ENCODE results near the gene ZNF746. TPM values are rescaled to one million over a fixed set of nuclear protein-coding genes. Genes with fewer than 3 reads are reported as not detected.

The ZNF746 gene
- total RNA-seq, 1 donor, result 13.2 TPM

DNA sequence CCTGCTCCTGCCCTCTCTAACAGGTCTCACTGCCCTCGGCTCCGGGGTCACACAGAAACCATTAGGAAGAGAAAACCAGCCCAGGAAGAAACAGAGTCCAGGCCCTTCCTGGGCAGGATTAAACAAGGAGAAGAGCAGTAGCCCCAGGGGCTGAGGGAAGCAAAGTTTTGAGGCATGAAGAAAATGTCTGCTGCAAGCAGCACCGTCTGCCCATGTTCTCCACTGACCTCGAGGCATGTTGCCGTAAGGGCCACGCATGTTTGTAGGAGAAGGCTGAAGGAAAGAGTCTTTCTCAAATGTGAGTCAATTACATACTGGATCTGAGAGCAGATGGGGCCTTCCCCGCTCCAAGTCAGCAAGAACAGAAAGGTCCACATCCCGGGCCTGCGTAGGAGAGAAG is 4.2 kb downstream of the ZNF746 start:
- H3K4me3 ChIP-seq (ENCODE audit: low read depth, low read length), result no peak overlapping the region
- DNase-seq (ENCODE audit: low read depth), result no peak
- TF ChIP-seq, protein P1, sequence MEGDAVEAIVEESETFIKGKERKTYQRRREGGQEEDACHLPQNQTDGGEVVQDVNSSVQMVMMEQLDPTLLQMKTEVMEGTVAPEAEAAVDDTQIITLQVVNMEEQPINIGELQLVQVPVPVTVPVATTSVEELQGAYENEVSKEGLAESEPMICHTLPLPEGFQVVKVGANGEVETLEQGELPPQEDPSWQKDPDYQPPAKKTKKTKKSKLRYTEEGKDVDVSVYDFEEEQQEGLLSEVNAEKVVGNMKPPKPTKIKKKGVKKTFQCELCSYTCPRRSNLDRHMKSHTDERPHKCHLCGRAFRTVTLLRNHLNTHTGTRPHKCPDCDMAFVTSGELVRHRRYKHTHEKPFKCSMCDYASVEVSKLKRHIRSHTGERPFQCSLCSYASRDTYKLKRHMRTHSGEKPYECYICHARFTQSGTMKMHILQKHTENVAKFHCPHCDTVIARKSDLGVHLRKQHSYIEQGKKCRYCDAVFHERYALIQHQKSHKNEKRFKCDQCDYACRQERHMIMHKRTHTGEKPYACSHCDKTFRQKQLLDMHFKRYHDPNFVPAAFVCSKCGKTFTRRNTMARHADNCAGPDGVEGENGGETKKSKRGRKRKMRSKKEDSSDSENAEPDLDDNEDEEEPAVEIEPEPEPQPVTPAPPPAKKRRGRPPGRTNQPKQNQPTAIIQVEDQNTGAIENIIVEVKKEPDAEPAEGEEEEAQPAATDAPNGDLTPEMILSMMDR (IDR thresholded peaks at IDR 0.05; ENCODE audit: insufficient read depth, low read length), result no peak

DNA sequence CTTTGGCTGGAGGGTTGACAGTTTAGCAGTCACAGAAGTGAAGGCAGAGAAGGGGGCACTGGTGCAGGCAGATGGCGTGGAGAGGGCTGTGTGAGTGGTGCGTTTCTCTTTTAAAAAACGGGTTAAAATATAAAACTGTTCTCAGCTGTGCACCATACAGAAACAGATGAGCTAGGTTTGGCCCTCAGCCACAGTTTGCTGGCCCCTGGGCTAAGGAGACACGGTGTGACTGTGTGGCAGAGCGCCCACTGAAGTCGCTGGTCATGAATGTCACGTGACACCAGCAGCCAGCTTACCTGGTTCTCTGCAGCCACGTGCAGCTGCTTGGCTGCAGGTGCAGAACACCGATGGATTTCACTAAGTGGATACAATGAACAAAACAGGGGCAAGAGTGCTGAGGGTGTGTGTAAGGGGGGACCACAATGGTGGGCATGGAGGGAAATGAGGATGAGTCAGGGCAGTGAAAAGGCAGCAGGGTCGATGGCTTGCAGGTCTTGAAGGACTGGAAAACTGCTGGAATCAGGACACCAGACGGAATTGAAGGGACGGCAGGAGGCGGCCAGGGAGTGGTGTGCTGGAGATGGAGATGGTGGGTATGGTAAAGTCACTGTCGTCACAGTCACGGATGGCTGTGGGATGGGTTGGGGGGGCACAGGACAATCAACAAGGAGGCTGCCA is 7.4 kb downstream of the ZNF746 start:
- no peak for DNase-seq (ENCODE audit: low read depth)

DNA sequence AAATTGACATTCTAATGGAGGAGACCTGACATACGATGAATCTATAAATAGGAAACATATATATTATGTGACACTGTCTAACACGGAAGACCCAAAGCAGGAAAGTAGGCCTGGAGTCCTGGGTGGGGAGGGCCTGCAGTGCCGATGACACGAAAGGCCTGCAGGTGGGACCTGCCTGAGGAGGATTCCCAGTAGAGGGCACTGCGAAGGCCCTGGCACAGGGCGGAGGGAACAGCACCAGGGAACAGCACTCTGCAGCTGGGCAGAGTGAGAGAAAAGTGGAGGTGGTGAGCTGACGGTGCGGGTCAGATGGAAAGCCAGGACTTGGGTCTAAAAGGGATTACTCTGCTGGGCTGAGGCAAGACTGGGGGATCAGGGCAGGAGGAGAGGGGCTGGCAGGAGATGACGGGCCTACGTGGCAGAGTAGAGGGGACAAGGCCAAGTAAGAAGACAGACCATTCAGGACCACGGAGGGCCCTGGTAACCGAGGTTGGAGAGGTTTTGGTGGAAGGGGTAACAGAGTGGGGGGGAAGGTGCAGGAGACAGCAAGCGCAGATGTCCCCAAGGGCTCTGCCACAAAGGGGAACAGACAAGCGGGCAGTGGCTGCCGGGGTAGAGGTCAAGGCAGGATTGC is 8.1 kb downstream of the ZNF746 start:
- H3K4me3 ChIP-seq (ENCODE audit: low read depth, low read length), result no peak overlapping the region
- DNase-seq (ENCODE audit: low read depth), result no peak

More for the DNA sequence above, 7.4 kb downstream of the ZNF746 start:
- TF ChIP-seq, protein P1 (IDR thresholded peaks at IDR 0.05; ENCODE audit: insufficient read depth, low read length), result no peak
- no peak overlapping the region for H3K4me3 ChIP-seq (ENCODE audit: low read depth, low read length)

DNA sequence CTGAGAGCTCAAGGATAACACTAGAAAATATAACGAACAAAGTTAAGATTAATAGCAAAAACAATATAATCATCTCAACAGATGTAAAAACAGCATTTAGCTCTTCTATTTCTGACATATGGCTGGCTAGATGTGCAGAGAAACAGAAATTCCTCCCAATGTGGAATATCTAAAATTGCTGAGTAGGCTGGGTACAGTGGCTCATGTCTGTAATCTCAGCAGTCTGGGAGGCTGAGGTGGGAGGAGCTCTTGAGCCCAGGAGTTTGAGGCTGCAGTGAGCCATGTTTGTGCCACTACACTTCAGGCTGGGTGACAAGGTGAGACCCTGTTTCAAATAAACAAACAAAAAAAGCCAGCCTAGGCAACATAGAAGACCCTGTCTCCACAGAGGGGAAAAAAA is 18.0 kb downstream of the ZNF746 start:
- no peak overlapping the region for H3K4me3 ChIP-seq (ENCODE audit: low read depth, low read length)
- TF ChIP-seq, protein P1 (IDR thresholded peaks at IDR 0.05; ENCODE audit: insufficient read depth, low read length), result no peak
- no peak for DNase-seq (ENCODE audit: low read depth)

More for the DNA sequence above, 8.1 kb downstream of the ZNF746 start:
- TF ChIP-seq, protein P1 (IDR thresholded peaks at IDR 0.05; ENCODE audit: insufficient read depth, low read length), result no peak

DNA sequence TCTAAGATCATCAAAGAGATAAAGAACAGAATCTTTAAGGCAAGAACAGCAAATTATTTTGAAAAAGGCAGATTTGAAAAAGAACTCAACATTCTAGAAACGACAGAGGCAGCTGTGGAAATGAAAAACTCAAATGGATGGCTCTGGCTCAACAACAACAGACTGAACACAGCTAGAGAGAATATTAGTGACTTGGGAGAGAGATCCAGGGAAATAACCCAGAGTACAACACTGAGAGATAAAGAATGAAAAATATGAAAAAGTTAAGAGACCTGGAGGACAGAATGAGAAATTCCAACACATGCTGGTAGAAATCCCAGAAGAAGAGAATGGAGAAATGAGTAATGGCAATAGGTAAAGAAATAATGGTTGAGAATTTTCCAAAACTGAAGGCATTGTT is 18.9 kb downstream of the ZNF746 start:
- no peak for DNase-seq (ENCODE audit: low read depth)
- H3K4me3 ChIP-seq (ENCODE audit: low read depth, low read length), result no peak overlapping the region
- TF ChIP-seq, protein P1 (IDR thresholded peaks at IDR 0.05; ENCODE audit: insufficient read depth, low read length), result no peak

DNA sequence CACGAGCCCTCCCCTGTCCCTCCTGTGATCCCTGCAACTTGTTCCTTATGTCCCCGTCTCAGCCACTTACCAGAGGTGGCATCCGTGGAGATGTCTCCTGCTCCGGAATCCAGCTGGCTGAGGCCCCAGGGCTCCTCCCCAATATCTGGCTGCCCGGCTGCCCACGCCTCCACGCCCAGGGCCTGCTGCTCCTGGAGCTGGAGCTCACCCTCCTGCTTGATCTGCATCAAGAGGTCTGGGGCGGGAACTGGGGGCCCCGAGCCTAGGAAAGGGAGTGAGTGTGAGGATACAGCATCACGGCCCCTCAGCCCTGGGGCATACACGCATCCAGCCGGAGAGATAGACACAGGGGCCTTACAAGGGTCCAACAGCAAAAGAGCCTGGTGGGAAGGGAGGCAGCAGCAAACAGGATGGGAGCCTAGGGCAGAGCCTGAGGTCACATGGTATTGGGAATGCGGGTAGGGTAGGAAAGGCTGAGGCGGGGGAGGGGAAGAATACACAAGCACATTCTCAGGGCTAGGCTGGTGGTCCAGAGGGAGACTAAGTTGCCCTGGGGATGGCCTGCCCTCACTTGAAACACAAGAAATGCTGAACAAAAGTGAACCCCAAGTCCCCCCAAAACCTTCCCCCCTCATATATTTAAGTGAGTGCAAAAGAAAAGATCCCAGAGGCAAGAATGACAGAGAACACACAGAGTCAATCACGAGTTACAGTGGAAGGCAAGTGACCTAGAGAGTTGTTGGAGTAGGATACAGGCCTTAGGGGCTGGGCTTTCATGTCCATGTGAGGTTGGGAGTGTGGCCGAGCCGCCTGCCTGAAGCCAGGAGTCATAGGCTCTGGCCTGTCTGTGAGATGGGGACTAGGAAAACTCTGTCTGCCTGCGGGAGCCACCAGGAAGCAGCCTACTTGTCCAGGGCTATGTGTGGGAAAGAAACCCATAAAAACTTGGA is 19.8 kb downstream of the ZNF746 start:
- DNase-seq (ENCODE audit: low read depth), result no peak
- TF ChIP-seq, protein P1 (IDR thresholded peaks at IDR 0.05; ENCODE audit: insufficient read depth, low read length), result no peak
- no peak overlapping the region for H3K4me3 ChIP-seq (ENCODE audit: low read depth, low read length)

All from fibroblast of the aortic adventitia (primary cell).